ENCODE measurements around the gene PLEKHG5.

PLEKHG5 gene

GRCh38 chr1:6477039-6477820 lies 14.2 kb downstream of the PLEKHG5 start:
- DNase-seq (ENCODE audit: low read depth in 2 of 2): no peak

- no peak for DNase-seq (ENCODE audit: low read depth in 2 of 2)
These were observed 15.0 kb downstream of the PLEKHG5 start for GRCh38 chr1:6476483-6476882.

GRCh38 chr1:6475381-6476133 lies 15.9 kb downstream of the PLEKHG5 start:
- DNase-seq (ENCODE audit: low read depth in 2 of 2): peak; percentile 58 to 64

- no peak for DNase-seq (ENCODE audit: low read depth in 2 of 2)
These were observed 16.6 kb downstream of the PLEKHG5 start for GRCh38 chr1:6474815-6475282.

- no peak for DNase-seq (ENCODE audit: low read depth in 2 of 2)
These were observed 17.3 kb downstream of the PLEKHG5 start for GRCh38 chr1:6473974-6474814.

GRCh38 chr1:6473156-6473555 lies 18.3 kb downstream of the PLEKHG5 start:
- DNase-seq (ENCODE audit: low read depth in 2 of 2): no peak

- DNase-seq (ENCODE audit: low read depth in 2 of 2): no peak
These were observed 19.1 kb downstream of the PLEKHG5 start for GRCh38 chr1:6472391-6472790.

- DNase-seq (ENCODE audit: low read depth in 2 of 2): no peak
These were observed 19.5 kb downstream of the PLEKHG5 start for GRCh38 chr1:6471970-6472368.

GRCh38 chr1:6471086-6471969 lies 20.1 kb downstream of the PLEKHG5 start:
- no peak for DNase-seq (ENCODE audit: low read depth in 2 of 2)

- DNase-seq (ENCODE audit: low read depth in 2 of 2): no peak
These were observed 21.1 kb downstream of the PLEKHG5 start for GRCh38 chr1:6470132-6471085.

- DNase-seq (ENCODE audit: low read depth in 2 of 2): no peak
These were observed 22.6 kb downstream of the PLEKHG5 start for GRCh38 chr1:6468729-6469461.

GRCh38 chr1:6467744-6468688 lies 23.5 kb downstream of the PLEKHG5 start:
- DNase-seq (ENCODE audit: low read depth in 2 of 2): no peak

- DNase-seq (ENCODE audit: low read depth in 2 of 2): no peak
These were observed 24.2 kb downstream of the PLEKHG5 start for GRCh38 chr1:6467224-6467623.

- DNase-seq (ENCODE audit: low read depth in 2 of 2): no peak
These were observed 24.7 kb downstream of the PLEKHG5 start for GRCh38 chr1:6466751-6467150.

GRCh38 chr1:6466023-6466422 lies 25.4 kb downstream of the PLEKHG5 start, which contains the start of gene TNFRSF25:
Gene TNFRSF25 (minus strand): TSS chr1:6466173. CDS start chr1:6466107, 66 bp downstream.
- peak in 1 of 2 donors; percentile 52 for DNase-seq (ENCODE audit: low read depth in 2 of 2)

GRCh38 chr1:6465461-6466005 lies 25.9 kb downstream of the PLEKHG5 start:
- peak in 1 of 2 donors; percentile 45 for DNase-seq (ENCODE audit: low read depth in 2 of 2)

GRCh38 chr1:6464915-6465314 lies 26.6 kb downstream of the PLEKHG5 start:
- DNase-seq (ENCODE audit: low read depth in 2 of 2): no peak

- no peak for DNase-seq (ENCODE audit: low read depth in 2 of 2)
These were observed 27.0 kb downstream of the PLEKHG5 start for GRCh38 chr1:6464514-6464836.

Measured in stimulated activated CD8-positive, alpha-beta memory T cell treated with anti-CD3 and anti-CD28 coated beads, Interleukin-7, amount 100 ng/mL, for 4 hours (primary cell).